ENCODE results near the gene BLOC1S5.
"Not testable (repeated sequence)": the region's sequence is repeated elsewhere in the genome, so short reads cannot be mapped to it uniquely, and the experiment has no call there.

Gene BLOC1S5

DNA sequence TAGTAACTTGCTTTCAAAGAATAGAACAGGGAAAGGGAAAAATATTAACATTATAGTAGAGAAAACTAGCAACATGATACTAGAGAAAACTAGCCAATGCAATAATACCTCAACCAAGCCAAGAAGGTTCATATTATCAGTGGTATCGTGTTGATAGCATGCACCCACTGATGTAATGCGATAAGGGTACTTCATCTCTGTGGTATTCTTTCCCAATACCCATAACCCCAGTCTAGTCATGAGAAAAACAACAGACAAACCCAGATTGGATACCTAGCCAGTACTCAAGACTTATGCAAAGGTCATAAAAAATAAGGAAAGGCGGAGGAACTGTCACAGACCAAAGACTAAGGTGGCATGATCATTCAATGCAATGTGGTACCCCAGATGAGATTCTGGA is 21.0 kb downstream of the BLOC1S5 start:
- no peak for DNase-seq (ENCODE audit: low read depth, low spot score)

DNA sequence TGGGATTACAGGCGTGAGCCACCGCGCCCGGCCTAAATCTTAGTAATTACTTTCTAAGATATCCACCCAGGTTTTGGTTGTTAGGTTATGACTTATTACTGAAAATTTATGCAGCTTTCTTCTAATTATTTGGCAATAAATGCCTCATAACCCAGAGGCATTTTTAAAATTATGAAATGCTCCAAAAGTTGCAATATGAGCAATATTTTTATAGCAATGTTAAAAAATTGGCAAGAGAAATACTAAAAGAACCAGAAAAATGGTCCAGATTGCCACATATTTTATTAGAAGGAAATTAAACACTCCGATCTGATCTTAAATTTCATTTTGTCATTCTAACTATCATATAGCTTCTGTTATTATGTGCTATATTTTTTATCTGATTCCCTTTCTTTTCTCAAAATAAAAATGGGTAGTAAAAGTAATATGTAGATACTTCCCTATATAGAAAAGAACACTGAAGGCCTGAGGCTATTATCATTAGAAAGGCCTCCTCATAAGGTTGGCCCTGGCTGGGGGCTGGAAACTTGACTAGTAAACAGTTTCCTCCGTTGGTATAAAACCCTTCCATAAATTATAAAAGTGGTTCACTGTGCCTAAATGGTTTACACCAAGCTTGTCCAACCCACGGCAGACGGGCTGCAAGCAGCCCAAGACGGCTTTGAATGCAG is 22.1 kb downstream of the BLOC1S5 start:
- DNase-seq (ENCODE audit: low read depth, low spot score), result no peak

DNA sequence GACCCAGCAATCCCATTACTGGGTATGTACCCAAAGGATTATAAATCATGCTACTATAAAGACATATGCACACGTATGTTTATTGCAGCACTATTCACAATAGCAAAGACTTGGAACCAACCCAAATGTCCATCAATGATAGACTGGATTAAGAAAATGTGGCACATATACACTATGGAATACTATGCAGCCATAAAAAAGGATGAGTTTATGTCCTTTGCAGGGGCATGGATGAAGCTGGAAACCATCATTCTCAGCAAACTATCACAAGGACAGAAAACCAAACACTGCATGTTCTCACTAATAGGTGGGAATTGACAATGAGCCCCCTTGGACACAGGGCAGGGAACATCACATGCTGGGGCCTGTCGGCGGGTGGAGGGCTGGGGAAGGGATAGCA is 30.1 kb downstream of the BLOC1S5 start:
- not testable (repeated sequence) for DNase-seq (ENCODE audit: low read depth, low spot score)

DNA sequence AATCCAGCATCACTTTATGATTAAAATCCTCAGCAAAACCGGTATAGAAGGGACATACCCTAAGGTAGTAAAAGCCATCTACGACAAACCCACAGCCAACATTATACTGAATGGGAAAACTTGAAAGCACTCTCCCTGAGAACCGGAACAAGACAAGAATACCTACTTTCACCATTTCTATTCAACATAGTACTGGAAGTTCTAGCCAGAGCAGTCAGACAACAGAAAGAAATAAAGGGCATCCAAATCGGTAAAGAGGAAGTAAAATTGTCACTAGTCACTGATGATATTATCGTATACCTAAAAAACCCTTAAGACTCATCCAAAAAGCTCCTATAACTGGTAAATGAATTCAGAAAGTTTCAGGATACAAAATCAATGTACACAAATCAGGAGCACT is 33.3 kb downstream of the BLOC1S5 start:
- DNase-seq (ENCODE audit: low read depth, low spot score), result no peak

DNA sequence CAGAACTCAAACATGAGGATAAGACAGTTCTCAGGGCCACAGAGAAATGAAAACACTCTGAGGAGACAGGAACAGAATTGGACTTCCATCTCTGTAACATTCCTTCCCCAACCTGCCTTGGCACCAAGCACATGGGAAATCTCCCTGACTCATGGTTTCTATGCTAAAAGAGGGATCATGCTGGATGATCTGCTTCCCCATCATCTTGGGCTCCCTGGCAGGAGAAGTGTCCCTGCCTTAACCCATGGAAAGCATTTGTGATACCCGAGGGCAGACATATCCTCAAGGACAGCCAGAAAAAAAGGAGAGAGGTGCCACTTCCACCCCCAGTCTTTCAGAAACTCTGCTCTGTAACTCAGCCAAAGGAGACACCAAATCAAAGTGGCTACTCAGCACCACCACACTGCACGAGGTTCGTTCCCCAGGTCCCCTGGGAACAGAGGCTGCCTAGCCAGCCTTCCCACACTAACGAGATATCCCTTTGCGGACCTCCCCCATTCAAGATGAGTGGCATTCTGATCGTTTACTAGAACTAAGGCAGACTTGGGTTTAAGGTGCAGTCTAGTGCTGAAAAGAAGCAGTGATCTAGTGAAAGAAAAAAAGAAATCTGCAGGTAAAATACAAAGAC is 34.8 kb downstream of the BLOC1S5 start:
- DNase-seq (ENCODE audit: low read depth, low spot score), result no peak

DNA sequence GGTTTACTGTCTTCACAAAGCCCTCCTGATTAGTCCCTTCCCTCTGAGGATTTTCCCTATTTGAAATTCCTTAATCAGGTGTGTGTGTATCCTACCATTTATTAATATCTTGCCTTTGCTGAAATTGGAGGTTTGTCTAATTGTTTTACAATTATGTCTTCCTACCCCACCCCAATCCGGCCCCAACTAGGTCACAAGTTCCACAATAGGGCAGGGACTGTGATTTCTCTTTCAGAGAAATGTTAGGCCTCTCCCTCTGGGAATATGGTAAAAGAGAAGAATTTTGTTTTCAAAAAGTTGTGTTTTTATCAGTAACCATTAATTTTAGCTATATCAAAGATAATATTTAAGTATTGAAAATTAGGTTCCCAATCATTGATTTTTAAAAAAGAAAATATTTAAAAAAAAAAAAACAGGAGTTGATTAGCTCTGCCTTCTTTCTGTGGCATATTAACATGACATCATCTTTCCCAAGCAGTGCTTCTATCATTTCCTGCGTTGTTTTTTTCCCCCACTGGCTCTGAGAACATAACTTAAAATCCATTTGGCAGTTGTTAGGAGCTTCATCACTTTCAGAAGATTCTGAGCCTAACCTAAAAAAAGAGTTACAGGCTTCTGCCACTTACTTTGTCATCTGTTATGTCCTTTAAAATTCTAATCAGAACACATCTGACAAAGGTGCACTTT is 36.1 kb downstream of the BLOC1S5 start:
- no peak for DNase-seq (ENCODE audit: low read depth, low spot score)

DNA sequence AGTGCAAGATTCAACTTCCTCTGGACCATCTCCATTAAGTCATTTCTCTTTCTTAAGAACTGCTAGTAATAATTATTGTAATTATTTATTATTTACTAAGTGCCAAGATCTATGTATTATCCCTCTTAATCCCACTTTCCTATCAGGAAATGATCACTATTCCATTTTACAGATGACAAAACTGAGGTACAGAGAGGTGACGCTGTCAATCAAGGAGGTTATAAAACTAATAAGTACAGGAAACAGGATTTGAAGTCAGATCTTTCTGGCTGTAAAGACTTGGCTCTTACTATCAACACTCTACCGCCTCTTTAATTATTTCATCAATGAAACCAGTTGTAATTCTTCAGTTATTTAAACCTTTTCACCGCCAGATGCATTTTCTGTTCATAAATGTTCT is 37.4 kb downstream of the BLOC1S5 start:
- DNase-seq (ENCODE audit: low read depth, low spot score), result no peak

DNA sequence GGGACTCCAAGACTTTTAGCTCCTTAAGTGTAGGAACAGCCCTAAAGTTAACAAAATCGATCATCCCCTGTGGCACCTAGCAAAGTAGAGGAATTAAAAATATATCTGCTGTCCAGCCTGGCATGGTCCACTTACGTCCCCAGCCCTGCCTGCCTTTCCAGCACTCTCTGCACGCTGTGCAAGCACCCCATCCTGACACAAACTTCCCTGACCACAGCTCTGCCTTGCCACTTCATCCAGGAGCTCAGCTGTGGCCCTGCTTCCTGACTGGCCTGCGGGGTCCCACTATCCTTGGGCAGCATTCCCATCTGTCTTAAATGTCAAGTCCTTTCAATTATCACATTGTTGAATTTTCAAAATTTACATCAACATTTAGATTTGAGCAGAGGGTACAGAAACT is 39.0 kb downstream of the BLOC1S5 start:
- no peak for DNase-seq (ENCODE audit: low read depth, low spot score)

DNA sequence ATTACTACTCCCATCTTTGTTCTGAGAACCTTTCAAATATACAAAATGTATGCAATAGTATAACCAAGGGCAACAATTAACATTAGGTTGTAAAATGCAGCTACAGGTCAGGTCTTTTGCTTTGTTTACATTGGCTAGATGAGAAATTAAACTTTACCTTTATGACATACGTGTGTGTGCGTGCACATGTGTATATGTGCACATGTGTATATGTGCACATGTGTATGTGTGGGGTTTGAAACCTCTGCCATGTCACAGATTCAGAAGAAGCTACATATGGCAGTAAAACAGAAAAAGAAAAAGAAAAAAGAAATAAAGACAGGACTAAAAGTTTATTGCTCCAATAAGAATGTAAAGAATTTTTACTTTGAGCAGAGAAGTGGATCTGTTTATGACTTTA is 40.6 kb downstream of the BLOC1S5 start:
- DNase-seq (ENCODE audit: low read depth, low spot score), result no peak

DNA sequence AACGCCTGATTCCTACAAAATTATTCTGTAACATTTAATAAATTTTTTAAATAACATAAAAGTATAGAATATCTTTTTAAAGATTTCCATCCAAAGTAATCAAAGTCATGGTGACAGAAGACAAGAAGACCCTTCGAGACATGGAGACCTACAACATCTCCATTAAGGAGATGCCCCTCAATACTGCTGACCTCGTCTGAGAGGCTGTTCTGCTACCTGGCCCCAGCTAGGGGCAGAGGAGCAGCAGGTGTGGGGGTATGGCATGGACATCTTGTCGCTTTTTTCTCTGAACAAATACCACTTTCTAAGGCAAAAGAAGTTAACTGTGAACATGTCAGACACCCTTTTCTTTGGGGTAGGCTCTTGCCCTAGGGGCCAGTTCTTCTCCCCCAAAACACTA is 44.1 kb downstream of the BLOC1S5 start:
- DNase-seq (ENCODE audit: low read depth, low spot score), result no peak

DNA sequence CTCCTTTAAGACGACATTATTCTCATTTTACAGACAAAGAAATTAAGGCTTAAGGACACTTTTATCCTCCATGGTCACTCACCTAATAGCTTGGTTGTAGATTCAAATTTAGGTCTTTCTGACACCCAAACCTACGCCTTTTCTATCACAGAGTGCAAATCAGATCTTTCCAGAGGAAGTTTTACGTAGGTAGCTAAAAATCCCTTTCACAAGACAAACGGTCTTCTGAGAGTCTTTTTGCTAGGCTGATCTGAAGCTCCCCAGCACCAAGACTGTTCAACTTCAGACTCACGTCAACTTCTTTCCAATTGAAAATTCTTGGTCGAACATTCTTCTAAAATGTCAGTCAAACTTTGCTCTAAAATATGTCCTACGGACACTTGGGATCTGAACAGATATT is 46.5 kb downstream of the BLOC1S5 start:
- no peak for DNase-seq (ENCODE audit: low read depth, low spot score)

DNA sequence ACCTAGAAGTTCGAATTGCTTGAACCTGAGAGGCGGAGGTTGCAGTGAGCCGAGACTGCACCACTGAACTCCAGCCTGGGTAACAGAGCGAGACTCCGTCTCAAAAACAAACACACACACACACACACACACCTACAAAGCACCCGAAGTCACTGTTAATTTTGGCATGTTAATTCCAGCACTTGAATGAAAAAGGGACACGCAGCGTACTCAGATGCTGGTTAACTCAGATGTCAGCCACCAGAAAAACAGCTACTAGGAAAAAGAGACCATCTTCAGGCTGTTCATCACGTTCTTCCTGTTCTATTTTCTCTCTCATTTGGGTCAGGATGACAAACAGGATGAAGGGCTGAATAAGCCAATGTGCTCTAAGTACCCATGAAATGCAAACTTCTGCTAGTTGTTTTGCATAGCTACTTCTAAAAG is 46.9 kb downstream of the BLOC1S5 start:
- no peak for DNase-seq (ENCODE audit: low read depth, low spot score)

DNA sequence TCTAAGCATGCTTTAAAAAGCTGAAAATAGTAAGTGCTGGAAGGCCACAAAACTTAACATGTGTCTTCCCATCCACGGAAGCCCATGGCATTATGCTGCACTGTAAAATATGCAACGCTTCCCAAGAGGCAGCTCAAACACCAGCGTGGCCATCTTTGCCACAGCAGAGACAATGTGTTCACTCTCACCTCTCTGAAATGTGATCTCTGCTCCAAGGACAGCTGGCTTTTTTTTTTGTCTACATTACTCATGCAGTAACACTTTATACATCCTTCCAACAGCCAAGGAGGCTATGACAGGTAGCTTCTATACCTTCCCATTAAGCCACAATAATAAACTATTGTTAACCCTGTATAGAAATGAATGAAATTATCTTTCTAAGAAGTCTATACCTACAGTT is 49.2 kb downstream of the BLOC1S5 start:
- DNase-seq (ENCODE audit: low read depth, low spot score), result no peak

DNA sequence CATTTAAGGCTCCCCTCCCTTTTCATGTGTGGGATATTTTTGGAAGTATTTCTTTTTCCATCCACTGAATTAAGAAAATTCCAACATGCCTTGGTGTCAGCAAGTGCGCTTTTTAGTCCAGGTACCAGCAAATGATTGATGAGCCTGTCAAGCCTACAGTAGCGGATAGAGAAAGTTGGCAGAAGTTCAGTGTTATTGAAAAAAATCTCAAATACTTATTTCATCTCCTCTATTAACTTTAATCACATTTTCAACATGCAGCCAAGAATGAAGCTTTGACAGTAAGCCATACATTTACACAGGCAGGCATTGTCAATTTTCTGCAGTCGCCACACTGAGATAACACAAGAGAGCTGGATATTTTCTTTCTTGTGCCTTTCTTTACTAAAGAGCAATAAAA is 50.4 kb downstream of the BLOC1S5 start:
- no peak for DNase-seq (ENCODE audit: low read depth, low spot score)

DNA sequence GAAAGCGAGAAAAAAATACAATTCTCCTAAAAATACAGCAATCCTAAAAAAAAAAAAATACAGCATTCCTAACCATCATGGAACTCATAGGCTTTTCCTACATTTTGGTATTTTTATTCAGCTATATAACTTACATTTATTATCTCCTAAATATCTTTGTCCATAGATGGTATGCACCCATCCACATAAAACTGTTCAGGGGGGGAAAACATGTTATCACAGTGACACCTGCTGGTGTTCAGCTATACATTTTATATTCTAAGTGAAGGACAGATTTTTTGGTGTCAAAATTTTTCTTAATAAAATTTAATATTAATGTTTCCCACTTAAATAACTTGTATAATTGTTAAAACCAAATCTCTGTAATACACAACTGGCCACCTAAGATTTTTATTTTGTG is 58.0 kb downstream of the BLOC1S5 start:
- no peak for DNase-seq (ENCODE audit: low read depth, low spot score)

DNA sequence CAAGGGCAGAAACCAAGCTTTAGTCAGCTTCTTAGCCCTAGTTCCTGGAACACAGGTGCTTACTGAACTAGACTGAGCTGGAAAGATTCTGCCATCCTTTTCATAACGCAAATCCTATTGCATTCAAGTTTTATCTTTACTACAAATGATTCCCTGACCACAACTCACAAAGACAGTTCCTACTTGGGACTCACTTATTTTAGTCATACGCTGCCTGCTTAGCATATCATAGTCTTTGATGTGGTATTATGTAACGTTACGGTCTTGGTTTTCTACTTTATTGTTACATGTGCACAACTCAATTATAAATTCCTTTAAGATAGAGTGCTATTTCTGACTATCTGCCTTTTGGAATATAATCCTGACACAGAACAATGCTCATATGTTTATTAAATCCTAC is 59.1 kb downstream of the BLOC1S5 start:
- DNase-seq (ENCODE audit: low read depth, low spot score), result no peak

DNA sequence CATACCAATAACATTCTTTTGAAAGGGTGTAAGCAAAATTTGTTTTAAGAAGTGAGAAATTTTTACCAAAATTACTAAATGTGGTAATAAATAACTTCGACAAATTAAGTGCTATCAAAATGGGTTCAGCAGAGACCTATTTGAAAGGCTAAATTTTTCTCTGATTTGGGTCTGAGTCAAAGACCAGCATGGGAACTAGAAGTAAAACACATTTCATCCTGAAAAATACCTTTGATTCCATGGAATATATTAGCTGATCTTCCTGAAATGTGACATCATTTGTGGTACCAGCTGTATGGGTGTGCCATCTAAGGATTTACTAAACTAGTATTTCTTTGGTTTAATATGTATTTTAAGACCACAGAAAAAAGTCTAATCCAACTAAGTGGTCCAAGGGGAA is 63.6 kb downstream of the BLOC1S5 start:
- DNase-seq (ENCODE audit: low read depth, low spot score), result no peak

DNA sequence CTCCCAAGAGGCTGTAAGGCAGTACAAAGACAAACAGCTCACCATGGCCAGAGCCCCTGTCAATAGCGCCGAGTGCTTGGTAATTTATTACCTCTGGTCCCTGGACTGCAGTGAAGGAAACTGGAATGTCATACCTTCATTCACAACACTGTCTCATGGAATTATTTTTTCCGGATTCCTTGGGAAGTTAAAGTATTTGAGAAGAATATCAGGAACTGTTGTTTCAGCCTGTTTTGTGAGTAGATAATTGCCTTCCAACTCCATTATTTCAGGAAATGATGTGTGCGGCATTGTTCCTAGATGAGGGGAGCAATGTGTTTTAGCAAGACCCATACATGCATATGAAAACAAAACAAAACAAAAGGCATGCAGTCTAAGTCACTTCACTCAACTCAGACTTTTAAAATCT is 64.0 kb downstream of the BLOC1S5 start:
- no peak for DNase-seq (ENCODE audit: low read depth, low spot score)

DNA sequence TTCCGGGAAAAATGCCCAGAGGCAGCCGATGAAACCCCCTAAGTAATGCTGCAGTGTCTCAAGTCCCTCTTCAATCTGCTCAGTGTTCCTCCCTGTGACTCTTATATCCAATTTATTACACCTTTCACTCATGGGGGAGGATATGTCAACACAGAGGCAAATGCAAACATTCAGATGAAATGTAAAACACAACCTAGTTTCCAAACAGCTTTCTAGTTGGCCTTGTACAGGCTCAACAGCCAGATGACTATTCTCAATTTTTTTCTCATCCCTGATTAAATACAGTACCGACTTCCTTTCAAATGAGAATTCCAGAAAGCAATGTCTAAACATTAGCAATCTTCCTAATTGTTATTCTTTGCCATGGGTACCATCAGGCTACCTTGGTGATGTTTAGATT is 65.0 kb downstream of the BLOC1S5 start:
- no peak for DNase-seq (ENCODE audit: low read depth, low spot score)

DNA sequence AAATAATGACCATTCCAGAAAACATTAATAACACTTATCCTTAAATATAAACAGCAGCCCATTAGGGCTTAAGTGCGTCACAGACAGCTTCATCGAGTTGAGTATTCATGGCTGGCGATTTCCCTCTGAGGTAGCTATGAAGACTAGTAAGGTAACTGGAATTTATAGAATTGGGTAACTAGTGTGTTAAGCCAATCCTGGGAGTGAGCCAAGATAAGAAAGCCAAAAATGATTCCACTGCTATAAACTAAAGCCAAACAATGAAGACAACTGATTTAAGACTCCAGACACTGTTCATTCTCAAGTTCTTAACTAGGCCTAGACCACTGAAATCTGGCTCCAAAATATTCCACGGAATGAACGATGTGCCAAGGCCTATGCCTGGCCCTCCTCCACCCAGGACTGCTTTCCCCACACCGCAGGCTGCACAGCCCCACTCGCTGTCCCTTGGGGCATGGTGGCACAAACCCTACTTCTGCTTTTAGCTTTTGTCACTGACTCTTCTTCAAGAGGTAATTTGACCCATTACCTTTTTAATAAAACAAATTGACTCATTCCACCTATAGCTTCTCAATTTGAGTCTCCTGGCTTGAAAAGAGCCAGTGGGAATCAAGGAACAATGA is 66.0 kb downstream of the BLOC1S5 start:
- DNase-seq (ENCODE audit: low read depth, low spot score), result no peak

DNA sequence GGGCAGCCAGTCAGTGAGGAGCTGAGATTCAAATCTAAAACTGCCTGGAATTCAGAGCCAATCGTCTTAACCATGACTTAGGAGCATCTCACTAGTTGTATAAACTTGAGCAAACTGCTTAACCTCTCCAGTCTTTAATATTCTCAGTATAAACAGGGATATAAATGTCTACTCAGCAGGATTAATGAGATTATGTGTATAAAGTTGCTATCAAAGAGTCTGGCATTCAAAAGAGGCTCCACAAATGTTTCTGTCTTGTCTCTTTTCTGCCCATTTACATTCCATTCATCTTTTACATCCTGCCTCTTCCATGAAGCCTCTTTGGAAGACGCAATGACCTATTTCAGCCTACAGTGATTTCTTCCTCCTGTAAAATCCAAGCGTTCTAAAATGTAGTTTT is 66.9 kb downstream of the BLOC1S5 start:
- DNase-seq (ENCODE audit: low read depth, low spot score), result no peak

DNA sequence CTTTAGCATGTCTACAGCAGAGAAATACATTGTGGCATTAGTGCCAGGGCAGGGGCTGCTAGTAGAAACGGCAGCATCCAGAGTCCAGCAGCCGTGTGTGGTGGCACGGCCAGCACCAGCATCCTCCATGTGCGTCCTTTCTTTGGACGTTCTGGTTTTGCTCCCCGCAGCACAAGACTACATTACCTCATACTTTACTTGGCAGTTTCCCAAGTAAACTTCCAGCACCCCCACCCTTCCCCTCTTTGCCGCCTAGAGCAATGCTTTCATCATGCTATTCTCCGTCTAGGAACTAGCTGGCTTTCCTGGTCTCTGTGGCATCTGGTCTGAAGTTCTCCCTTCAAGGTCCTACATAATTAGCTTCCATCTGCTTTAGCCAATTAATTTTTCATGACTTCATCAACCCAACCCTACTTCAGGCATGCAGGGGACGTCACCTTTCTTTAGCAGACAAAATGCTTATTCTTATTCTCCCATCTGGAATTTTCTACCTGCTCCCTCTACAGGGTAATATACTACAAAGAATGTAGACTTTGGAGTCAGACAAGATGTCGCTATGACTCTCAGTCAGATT is 67.6 kb downstream of the BLOC1S5 start:
- DNase-seq (ENCODE audit: low read depth, low spot score), result peak; percentile 38

All from brain pericyte (primary cell).